Loucy (cell line): ENCODE data around the gene RNF40.

ENCODE experiments used
- H2AFZ ChIP-seq: fragments of 200-600 bp; sonication (generic); 2 replicates; pipeline ENCODE4 v1.6.0; 2016; ENCODE audit warnings: antibody characterized with exemption, mild to moderate bottlenecking, low read length, moderate library complexity
- H3F3A ChIP-seq: fragments of 200-600 bp; 2 replicates; pipeline ENCODE4 v1.6.0; 2016; ENCODE audit warnings: antibody characterized with exemption, low read depth, mild to moderate bottlenecking
- H3K27me3 ChIP-seq: fragments of 200-600 bp; sonication (generic); 2 replicates; pipeline ENCODE4 v1.6.1; 2014; ENCODE audit warnings: low read length, mild to moderate bottlenecking; ENCODE audit not compliant: insufficient read depth, poor library complexity, severe bottlenecking
- H3K36me3 ChIP-seq: fragments of 200-600 bp; sonication (generic); 2 replicates; pipeline ENCODE4 v1.6.1; 2016; ENCODE audit warnings: low read length; ENCODE audit not compliant: insufficient read depth
- H3K4me1 ChIP-seq: fragments of 200-600 bp; sonication (generic); 2 replicates; pipeline ENCODE4 v1.5.1; 2014; ENCODE audit warnings: low read length, mild to moderate bottlenecking; ENCODE audit not compliant: insufficient read depth, poor library complexity, severe bottlenecking
- H3K4me2 ChIP-seq: fragments of 200-600 bp; sonication (generic); 2 replicates; pipeline ENCODE4 v1.6.0; 2014; ENCODE audit warnings: antibody characterized with exemption, low read length, low read depth, mild to moderate bottlenecking; ENCODE audit not compliant: poor library complexity, severe bottlenecking
- H3K4me3 ChIP-seq: fragments of 200-600 bp; sonication (generic); 2 replicates; pipeline ENCODE4 v1.5.1; 2014; ENCODE audit warnings: low read length, mild to moderate bottlenecking, mixed read lengths; ENCODE audit not compliant: poor library complexity, severe bottlenecking
- H3K79me2 ChIP-seq: fragments of 200-600 bp; sonication (generic); 2 replicates; pipeline ENCODE4 v1.6.1; 2014; ENCODE audit warnings: low read length; ENCODE audit not compliant: insufficient read depth
- H3K9ac ChIP-seq: fragments of 200-600 bp; sonication (generic); 2 replicates; pipeline ENCODE4 v1.6.0; 2014; ENCODE audit warnings: mild to moderate bottlenecking, low read depth, low read length, moderate library complexity; ENCODE audit not compliant: poor library complexity, severe bottlenecking
- H3K9me2 ChIP-seq: fragments of 200-600 bp; sonication (generic); replicated peaks from 2 replicates; pipeline ENCODE4 v1.6.1; 2016; ENCODE audit warnings: low read depth, low read length, mixed read lengths
- H3K9me3 ChIP-seq: fragments of 200-600 bp; sonication (generic); 2 replicates; pipeline ENCODE4 v1.6.1; 2014; ENCODE audit warnings: mild to moderate bottlenecking, antibody characterized with exemption, low read length, low read depth; ENCODE audit not compliant: insufficient read depth
- H4K20me1 ChIP-seq: fragments of 200-600 bp; sonication (generic); 2 replicates; pipeline ENCODE4 v1.6.0; 2014; ENCODE audit warnings: antibody characterized with exemption, low read length, mild to moderate bottlenecking; ENCODE audit not compliant: insufficient read depth, poor library complexity, severe bottlenecking
- CTCF ChIP-seq: fragments of 200-600 bp; sonication (generic); conservative IDR thresholded peaks from 2 replicates; pipeline ENCODE4 v1.5.1; 2014; ENCODE audit warnings: mild to moderate bottlenecking, antibody characterized with exemption, low read length
- EZH2phosphoT487 ChIP-seq: fragments of 200-600 bp; IDR thresholded peaks from 2 replicates; pipeline ENCODE4 v1.6.1; 2018; ENCODE audit warnings: antibody characterized with exemption, mild to moderate bottlenecking, moderate library complexity, borderline replicate concordance

The RNF40 gene

GRCh38 chr16:30760001-30760559 lies 2.0 kb upstream of the RNF40 start:
- TF ChIP-seq CTCF (no peak), EZH2phosphoT487 (no peak)
- no peak overlapping the region for H3K4me2 ChIP-seq
- H3F3A ChIP-seq, result no peaks in the 10 kb centered on the region
- peaks cover 11% of the 10 kb centered on the region; the same call in 1 of the 2 replicates for H3K36me3 ChIP-seq
- peaks cover 28% of the 10 kb centered on the region for H3K79me2 ChIP-seq
- peaks cover 23% of the 10 kb centered on the region for H3K4me1 ChIP-seq
- peaks cover 22% of the 10 kb centered on the region for H4K20me1 ChIP-seq
- no peak overlapping the region for H2AFZ ChIP-seq
- H3K9ac ChIP-seq, result no peak overlapping the region
- no peaks in the 10 kb centered on the region for H3K27me3 ChIP-seq
- H3K4me3 ChIP-seq, result no peak overlapping the region
- no peaks in the 10 kb centered on the region for H3K9me3 ChIP-seq
- no peaks in the 10 kb centered on the region for H3K9me2 ChIP-seq

- Histone ChIP-seq H3K79me2 (peaks cover 28% of the 10 kb centered on the region), H3K9ac (peak overlapping the region; percentile 56), H3K27me3 (no peaks in the 10 kb centered on the region), H4K20me1 (peaks cover 22% of the 10 kb centered on the region), H3K9me3 (no peaks in the 10 kb centered on the region), H3K4me1 (peaks cover 23% of the 10 kb centered on the region), H3F3A (no peaks in the 10 kb centered on the region), H3K36me3 (peaks cover 18% of the 10 kb centered on the region; the same call in 1 of the 2 replicates), H3K4me3 (peak overlapping the region; percentile 87), H2AFZ (peak overlapping the region; percentile 88; the same call in 1 of the 2 replicates), H3K4me2 (peak overlapping the region; percentile 80), H3K9me2 (no peaks in the 10 kb centered on the region)
- no peak for TF ChIP-seq EZH2phosphoT487
- TF ChIP-seq CTCF, result no peak
These were observed 1.3 kb upstream of the RNF40 start for GRCh38 chr16:30760577-30761426.

GRCh38 chr16:30761427-30761927 lies 645 bp upstream of the RNF40 start:
- Histone ChIP-seq H3K4me3 (peak overlapping the region; percentile 87), H2AFZ (peak overlapping the region; percentile 88), H3F3A (no peaks in the 10 kb centered on the region), H3K36me3 (peaks cover 25% of the 10 kb centered on the region; the same call in 1 of the 2 replicates), H3K9me3 (no peaks in the 10 kb centered on the region), H4K20me1 (peaks cover 22% of the 10 kb centered on the region), H3K4me1 (peaks cover 23% of the 10 kb centered on the region), H3K79me2 (peaks cover 28% of the 10 kb centered on the region), H3K4me2 (peak overlapping the region; percentile 80), H3K27me3 (no peaks in the 10 kb centered on the region), H3K9me2 (no peaks in the 10 kb centered on the region), H3K9ac (peak overlapping the region; percentile 56)
- TF ChIP-seq CTCF, result no peak
- no peak for TF ChIP-seq EZH2phosphoT487
